Natural killer cell (primary cell): ENCODE measurements around the gene WTAP. TPM values are rescaled to one million over a fixed set of nuclear protein-coding genes. Genes with fewer than 3 reads are reported as not detected.

Source experiments
- ATAC-seq, 3 donors: fragments of 150-1000 bp in 2 of 3; fragments of 200-7000 bp in 1 of 3; cut with Tn5 transposase; 1 replicate in 1 of 3; 2 replicates in 2 of 3; pipeline ENCODE4 v1.10.0; 2021; ENCODE audit warnings: mild to moderate bottlenecking in 2 of 3, moderate library complexity in 2 of 3
- DNase-seq, 2 donors: peaks; one replicate each; pipeline versions ENCODE4 v3.0.0 to v3.0.0-alpha.2; 2013 to 2021; ENCODE audit warnings: mixed read lengths in 1 of 2
- H3K27ac ChIP-seq: one replicate; pipeline ENCODE4 v1.5.1; 2013; ENCODE audit warnings: mild to moderate bottlenecking, low read length
- H3K27me3 ChIP-seq: one replicate; pipeline ENCODE4 v1.6.1; 2013; ENCODE audit warnings: low read length; ENCODE audit not compliant: control insufficient read depth, insufficient read depth
- H3K36me3 ChIP-seq: one replicate; pipeline ENCODE4 v1.6.1; 2013; ENCODE audit warnings: low read length; ENCODE audit not compliant: control insufficient read depth, insufficient read depth
- H3K4me1 ChIP-seq: one replicate; pipeline ENCODE4 v1.6.1; 2013; ENCODE audit warnings: low read length; ENCODE audit not compliant: control insufficient read depth, insufficient read depth
- H3K4me3 ChIP-seq: one replicate; pipeline ENCODE4 v1.5.1; 2013; ENCODE audit warnings: low read length
- H3K9me3 ChIP-seq: one replicate; pipeline ENCODE4 v1.6.1; 2013; ENCODE audit warnings: low read length; ENCODE audit not compliant: control insufficient read depth, insufficient read depth
- H3K27ac Mint-ChIP-seq, 2 donors: one replicate each; pipeline ENCODE4 v1.8.0; 2022; ENCODE audit warnings: mild to moderate bottlenecking in 2 of 2, mixed read lengths in 2 of 2, moderate library complexity in 1 of 2
- H3K27me3 Mint-ChIP-seq, 2 donors: one replicate each; pipeline ENCODE4 v1.8.0; 2022; ENCODE audit warnings: low read depth in 2 of 2, mixed read lengths in 2 of 2
- H3K36me3 Mint-ChIP-seq: one replicate; pipeline ENCODE4 v1.8.0; 2022; ENCODE audit warnings: mixed read lengths
- H3K4me1 Mint-ChIP-seq, 2 donors: one replicate each; pipeline ENCODE4 v1.8.0; 2022; ENCODE audit warnings: mixed read lengths in 2 of 2
- H3K4me3 Mint-ChIP-seq: one replicate; pipeline ENCODE4 v1.8.0; 2022; ENCODE audit warnings: mild to moderate bottlenecking, moderate library complexity, mixed read lengths
- H3K9me3 Mint-ChIP-seq, 2 donors: one replicate each; pipeline ENCODE4 v1.8.0; 2022; ENCODE audit warnings: mixed read lengths in 2 of 2
- WGBS: methylation state at CpG from one replicate; pipeline ENCODE4 v1.1.7; 2013; ENCODE audit warnings: missing lambda C conversion rate; ENCODE audit not compliant: insufficient coverage; 5-methylcytosine and 5-hydroxymethylcytosine counted together
- intact Hi-C: fragments of 100-400 bp; cut with micrococcal nuclease; formaldehyde crosslinking; loops from one replicate; pipeline ENCODE4 v1.14.2; 2022
- total RNA-seq, 4 donors: library from RNA; stranded (reverse); fragments of 120-200 nt in 1 of 4; gene quantifications; one replicate each; pipeline versions ENCODE4 v1.2.3 to v1.2.4, GENCODE V29; 2013 to 2022
- TF ChIP-seq, protein P1 (sequence below): fragments of 200-600 bp; IDR thresholded peaks from one replicate; pipeline ENCODE4 v1.8.0; 2022; ENCODE audit warnings: antibody characterized with exemption

WTAP gene
- total RNA-seq, 3 donors from 2014 or later (not counting 1 experiment from before 2014, with no cell fraction given), result 141 to 167 (median 164) TPM

DNA sequence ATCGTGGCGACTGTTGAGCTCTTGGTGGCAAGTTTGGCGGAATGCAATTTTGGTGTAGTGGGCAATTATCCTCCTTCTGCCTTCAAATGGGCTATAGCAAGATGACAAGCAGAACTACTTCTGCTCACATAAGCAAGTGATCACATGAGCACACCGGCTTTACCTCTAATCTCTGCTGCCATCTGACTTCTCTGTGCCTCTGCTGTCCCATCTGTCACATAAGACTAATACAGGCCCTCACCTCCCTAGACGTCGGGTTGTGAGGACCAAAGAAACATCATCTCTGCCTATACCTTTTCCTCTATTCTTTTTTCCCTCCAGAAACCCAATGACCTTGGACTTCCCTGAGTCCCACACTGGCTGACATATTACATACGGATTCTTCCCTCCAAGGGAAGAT lies 13.3 kb upstream of the WTAP start:
- peaks cover 17% of the 10 kb centered on the region for H3K9me3 ChIP-seq
- intact Hi-C loops, result no loop called here
- H3K27ac Mint-ChIP-seq, result no peak overlapping the region
- no peak overlapping the region for H3K27ac ChIP-seq
- TF ChIP-seq, protein P1, sequence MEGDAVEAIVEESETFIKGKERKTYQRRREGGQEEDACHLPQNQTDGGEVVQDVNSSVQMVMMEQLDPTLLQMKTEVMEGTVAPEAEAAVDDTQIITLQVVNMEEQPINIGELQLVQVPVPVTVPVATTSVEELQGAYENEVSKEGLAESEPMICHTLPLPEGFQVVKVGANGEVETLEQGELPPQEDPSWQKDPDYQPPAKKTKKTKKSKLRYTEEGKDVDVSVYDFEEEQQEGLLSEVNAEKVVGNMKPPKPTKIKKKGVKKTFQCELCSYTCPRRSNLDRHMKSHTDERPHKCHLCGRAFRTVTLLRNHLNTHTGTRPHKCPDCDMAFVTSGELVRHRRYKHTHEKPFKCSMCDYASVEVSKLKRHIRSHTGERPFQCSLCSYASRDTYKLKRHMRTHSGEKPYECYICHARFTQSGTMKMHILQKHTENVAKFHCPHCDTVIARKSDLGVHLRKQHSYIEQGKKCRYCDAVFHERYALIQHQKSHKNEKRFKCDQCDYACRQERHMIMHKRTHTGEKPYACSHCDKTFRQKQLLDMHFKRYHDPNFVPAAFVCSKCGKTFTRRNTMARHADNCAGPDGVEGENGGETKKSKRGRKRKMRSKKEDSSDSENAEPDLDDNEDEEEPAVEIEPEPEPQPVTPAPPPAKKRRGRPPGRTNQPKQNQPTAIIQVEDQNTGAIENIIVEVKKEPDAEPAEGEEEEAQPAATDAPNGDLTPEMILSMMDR, result no peak
- WGBS, result 96% methylated on average over 7 of the region's 7 CpGs
- DNase-seq, result no peak
- H3K4me3 Mint-ChIP-seq, result no peak overlapping the region
- no peak for ATAC-seq
- H3K4me1 Mint-ChIP-seq, result peaks cover 5 to 8% of the 10 kb centered on the region in 2 donors
- H3K4me3 ChIP-seq, result no peak overlapping the region
- H3K4me1 ChIP-seq, result no peaks in the 10 kb centered on the region
- no peaks in the 10 kb centered on the region for H3K27me3 Mint-ChIP-seq
- no peaks in the 10 kb centered on the region for H3K36me3 ChIP-seq
- H3K9me3 Mint-ChIP-seq, result no peaks in the 10 kb centered on the region
- no peaks in the 10 kb centered on the region for H3K27me3 ChIP-seq
- H3K36me3 Mint-ChIP-seq, result no peaks in the 10 kb centered on the region

DNA sequence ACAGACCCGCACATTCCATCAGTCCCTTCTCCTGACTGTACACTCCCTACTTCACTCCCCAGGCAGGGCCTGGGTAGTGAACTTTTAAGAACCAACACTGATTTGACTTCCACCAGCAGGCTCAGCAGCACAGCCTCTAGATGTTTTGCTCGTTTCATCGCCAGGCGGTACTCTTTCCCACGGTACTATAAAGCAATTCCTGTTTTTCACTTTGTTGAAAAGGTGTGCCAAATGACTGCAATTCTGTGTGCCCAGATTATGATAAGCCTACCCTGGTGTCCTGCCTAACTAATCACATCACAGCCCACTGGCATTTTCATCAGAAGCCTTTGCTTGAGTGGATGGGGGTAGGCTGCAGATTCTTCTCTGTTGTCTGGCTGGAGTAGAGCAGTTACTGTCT lies 12.9 kb upstream of the WTAP start:
- Mint-ChIP-seq H3K4me3 (no peak overlapping the region), H3K36me3 (no peaks in the 10 kb centered on the region), H3K9me3 (no peaks in the 10 kb centered on the region), H3K27ac (no peak overlapping the region), H3K4me1 (peaks cover 5 to 8% of the 10 kb centered on the region in 2 donors), H3K27me3 (no peaks in the 10 kb centered on the region)
- intact Hi-C loops, result no loop called here
- H3K4me3 ChIP-seq, result no peak overlapping the region
- TF ChIP-seq, protein P1, result no peak
- no peak overlapping the region for H3K27ac ChIP-seq
- peaks cover 17% of the 10 kb centered on the region for H3K9me3 ChIP-seq
- H3K27me3 ChIP-seq, result no peaks in the 10 kb centered on the region
- DNase-seq, result no peak
- H3K4me1 ChIP-seq, result no peaks in the 10 kb centered on the region
- no peak for ATAC-seq
- no peaks in the 10 kb centered on the region for H3K36me3 ChIP-seq
- WGBS, result 89% methylated on average over 5 of the region's 5 CpGs

DNA sequence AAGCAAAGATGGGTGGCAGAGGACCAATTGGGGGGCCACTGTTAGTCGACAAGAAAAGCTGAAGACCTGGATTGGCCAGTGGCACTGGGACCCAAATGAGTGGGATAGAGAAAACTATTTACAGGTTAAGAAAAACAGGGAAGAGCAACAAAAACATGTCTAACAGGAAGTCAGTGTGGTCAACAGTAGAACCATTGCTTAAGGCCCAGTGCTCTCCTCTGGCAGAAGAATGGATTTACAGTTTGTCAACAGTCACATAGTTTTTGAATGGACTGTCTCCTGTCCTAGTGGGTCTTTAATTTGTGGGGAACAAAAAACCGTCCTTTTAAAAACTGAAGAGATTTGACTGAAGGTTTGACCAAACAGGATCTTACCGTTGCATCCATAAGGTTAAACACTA lies 12.1 kb upstream of the WTAP start:
- ATAC-seq, result no peak
- Mint-ChIP-seq H3K27me3 (no peaks in the 10 kb centered on the region), H3K27ac (no peak overlapping the region), H3K4me1 (peaks cover 5 to 8% of the 10 kb centered on the region in 2 donors), H3K9me3 (no peaks in the 10 kb centered on the region), H3K36me3 (no peaks in the 10 kb centered on the region), H3K4me3 (no peak overlapping the region)
- 83% methylated on average over 3 of the region's 3 CpGs for WGBS
- no peak overlapping the region for H3K27ac ChIP-seq
- H3K4me3 ChIP-seq, result no peak overlapping the region
- no peaks in the 10 kb centered on the region for H3K36me3 ChIP-seq
- peaks cover 17% of the 10 kb centered on the region for H3K9me3 ChIP-seq
- no peak for DNase-seq
- intact Hi-C loops, result no loop called here
- no peaks in the 10 kb centered on the region for H3K4me1 ChIP-seq
- H3K27me3 ChIP-seq, result no peaks in the 10 kb centered on the region
- TF ChIP-seq, protein P1, result no peak

DNA sequence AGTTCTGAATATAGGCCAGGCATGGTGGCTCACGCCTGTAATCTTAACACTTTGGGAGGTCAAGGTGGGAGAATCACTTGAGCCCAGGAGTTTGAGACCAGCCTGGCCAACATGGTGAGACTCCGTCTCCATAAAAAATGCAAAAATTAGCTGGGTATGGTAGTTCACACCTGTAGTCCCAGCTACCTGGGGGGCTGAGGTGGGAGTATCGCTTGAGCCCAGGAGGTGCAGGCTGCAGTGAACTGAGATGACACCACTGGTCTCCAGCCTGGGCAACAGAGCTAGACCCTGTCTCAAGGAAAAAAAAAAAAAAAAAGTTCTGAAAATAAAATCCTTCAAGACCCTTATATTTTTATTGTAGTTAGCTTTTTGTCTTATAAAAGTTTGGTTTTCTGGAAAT lies 11.7 kb upstream of the WTAP start:
- H3K27me3 Mint-ChIP-seq, result no peaks in the 10 kb centered on the region
- H3K4me1 Mint-ChIP-seq, result peaks cover 5 to 8% of the 10 kb centered on the region in 2 donors
- DNase-seq (no peak), ATAC-seq (no peak)
- intact Hi-C loops, result no loop called here
- Histone ChIP-seq H3K27ac (no peak overlapping the region), H3K27me3 (no peaks in the 10 kb centered on the region), H3K4me1 (no peaks in the 10 kb centered on the region), H3K9me3 (peaks cover 15% of the 10 kb centered on the region), H3K4me3 (no peak overlapping the region), H3K36me3 (no peaks in the 10 kb centered on the region)
- H3K36me3 Mint-ChIP-seq, result no peaks in the 10 kb centered on the region
- TF ChIP-seq, protein P1, result no peak
- no peak overlapping the region for H3K27ac Mint-ChIP-seq
- 96% methylated on average over 3 of the region's 3 CpGs for WGBS
- no peak overlapping the region for H3K4me3 Mint-ChIP-seq
- H3K9me3 Mint-ChIP-seq, result no peaks in the 10 kb centered on the region
